K562 (cell line): Measurements from ENCODE around the gene SGPL1. TPM values are rescaled to one million over a fixed set of nuclear protein-coding genes. Genes with fewer than 3 reads are reported as not detected.

Source experiments
- HDAC3 ChIP-seq: fragments of 450-650 bp; IDR thresholded peaks from 2 replicates; pipeline ENCODE4 v1.6.1; 2018; ENCODE audit warnings: borderline replicate concordance, mild to moderate bottlenecking, moderate library complexity; ENCODE audit not compliant: partially characterized antibody
- NR3C1 ChIP-seq: sonication (generic); formaldehyde crosslinking; IDR thresholded peaks from 2 replicates; pipeline ENCODE4 v1.8.1; 2022; ENCODE audit warnings: missing genetic modification reagents
- SIN3A ChIP-seq, 2 experiments: fragments of 150-350 bp in 1 of 2; IDR thresholded peaks; 2 replicates each; pipeline ENCODE4 v1.6.1; 2011 to 2016; ENCODE audit warnings: borderline replicate concordance in 2 of 2, low read depth in 2 of 2, low read length in 2 of 2, mild to moderate bottlenecking in 2 of 2, moderate library complexity in 2 of 2; ENCODE audit not compliant: control insufficient read depth in 1 of 2
- SMARCC2 ChIP-seq: fragments of 450-650 bp; IDR thresholded peaks from 2 replicates; pipeline ENCODE4 v1.6.1; 2017; ENCODE audit warnings: antibody characterized with exemption, moderate library complexity, mild to moderate bottlenecking, low read depth
- SREBF1 ChIP-seq: fragments of 150-350 bp; IDR thresholded peaks from 2 replicates; pipeline ENCODE4 v1.6.1; 2014; ENCODE audit warnings: antibody characterized with exemption, low read depth, low read length, borderline replicate concordance
- ZNF175 ChIP-seq: fragments of 200-800 bp; sonication (Bioruptor generic); IDR thresholded peaks from 2 replicates; pipeline ENCODE4 v1.6.1; 2016; ENCODE audit warnings: low read depth, mild to moderate bottlenecking, missing genetic modification characterization, missing compliant biosample characterization
- ZNF263 ChIP-seq: sonication (generic); formaldehyde crosslinking; IDR thresholded peaks from 2 replicates; pipeline ENCODE4 v1.8.0; 2022; ENCODE audit warnings: mild to moderate bottlenecking, missing genetic modification reagents, borderline replicate concordance
- polyA plus RNA-seq, 8 experiments: library from polyadenylated mRNA; depleted of rRNA in 4 of 8; stranded (reverse) in 5 of 8; unstranded in 3 of 8; fragments of >200 nt; fragmentation: Nextera tagmentation in 2 of 8; fragmentation: Illumina TruSeq in 1 of 8; extraction: Ambion mirVana in 2 of 8; extraction: Trizol in 1 of 8; gene quantifications; 2 replicates each; pipeline versions ENCODE4 v1.2.1 to v1.2.3, GENCODE V29; 2011 to 2014; ENCODE audit warnings: inconsistent platforms in 1 of 8, missing spikeins in 1 of 8
- total RNA-seq, 7 experiments: library from RNA; depleted of rRNA in 6 of 7; stranded (reverse); fragments of >200 nt in 6 of 7; fragmentation: Illumina TruSeq in 2 of 7; extraction: Trizol in 2 of 7; gene quantifications; 2 replicates each; pipeline versions ENCODE4 v1.2.1 to v1.2.3, GENCODE V29; 2011 to 2021; ENCODE audit warnings: low replicate concordance in 1 of 7
- TF ChIP-seq, protein P1 (sequence below): sonication (generic); formaldehyde crosslinking; IDR thresholded peaks from 2 replicates; pipeline ENCODE4 v1.8.1; 2023; ENCODE audit warnings: mild to moderate bottlenecking, missing genetic modification reagents, moderate library complexity
- TF ChIP-seq, protein P2 (sequence below): fragments of 250-450 bp; sonication (Bioruptor Pico); IDR thresholded peaks from 2 replicates; pipeline ENCODE4 v1.5.0; 2021; ENCODE audit warnings: mild to moderate bottlenecking, borderline replicate concordance

SGPL1 gene
- total and polyA plus RNA-seq, 9 of the 15 experiments (the other 6 are each of a cell fraction or from before 2014, with no cell fraction given) = 6.0 to 18.0 (median 8.7) TPM

DNA sequence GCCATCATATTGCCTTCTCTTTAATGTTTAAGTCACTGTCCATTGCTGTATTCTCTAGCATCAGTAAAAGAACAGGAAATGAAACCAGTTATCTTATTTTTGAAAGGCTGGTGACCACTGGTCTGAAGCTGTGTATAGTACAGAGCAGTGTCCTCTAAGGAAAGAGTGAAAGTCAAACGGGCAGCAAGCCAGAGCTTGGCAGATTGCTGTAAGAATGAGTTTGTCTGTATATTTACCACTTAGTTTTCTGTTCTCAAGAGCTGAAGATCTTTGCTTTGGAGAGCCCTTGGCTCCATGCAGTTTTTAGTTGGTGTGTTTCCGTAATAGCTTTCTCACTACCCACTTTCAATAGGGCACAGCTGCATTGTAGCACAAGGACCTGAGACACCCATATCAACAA is 40.7 kb downstream of the SGPL1 start (continued):
- TF ChIP-seq, protein P1, sequence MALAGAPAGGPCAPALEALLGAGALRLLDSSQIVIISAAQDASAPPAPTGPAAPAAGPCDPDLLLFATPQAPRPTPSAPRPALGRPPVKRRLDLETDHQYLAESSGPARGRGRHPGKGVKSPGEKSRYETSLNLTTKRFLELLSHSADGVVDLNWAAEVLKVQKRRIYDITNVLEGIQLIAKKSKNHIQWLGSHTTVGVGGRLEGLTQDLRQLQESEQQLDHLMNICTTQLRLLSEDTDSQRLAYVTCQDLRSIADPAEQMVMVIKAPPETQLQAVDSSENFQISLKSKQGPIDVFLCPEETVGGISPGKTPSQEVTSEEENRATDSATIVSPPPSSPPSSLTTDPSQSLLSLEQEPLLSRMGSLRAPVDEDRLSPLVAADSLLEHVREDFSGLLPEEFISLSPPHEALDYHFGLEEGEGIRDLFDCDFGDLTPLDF = no peak
- TF ChIP-seq SMARCC2 (no peak), SIN3A (IDR thresholded peaks at IDR 0.05; ENCODE audit: borderline replicate concordance in 2 of 2, control insufficient read depth in 1 of 2, low read depth in 2 of 2, low read length in 2 of 2) (no peak), ZNF175 (CRISPR knock-in tag) (no peak), HDAC3 (no peak), SREBF1 (no peak), ZNF263 (CRISPR knock-in tag) (no peak), NR3C1 (CRISPR knock-in tag) (no peak)
- TF ChIP-seq, protein P2, sequence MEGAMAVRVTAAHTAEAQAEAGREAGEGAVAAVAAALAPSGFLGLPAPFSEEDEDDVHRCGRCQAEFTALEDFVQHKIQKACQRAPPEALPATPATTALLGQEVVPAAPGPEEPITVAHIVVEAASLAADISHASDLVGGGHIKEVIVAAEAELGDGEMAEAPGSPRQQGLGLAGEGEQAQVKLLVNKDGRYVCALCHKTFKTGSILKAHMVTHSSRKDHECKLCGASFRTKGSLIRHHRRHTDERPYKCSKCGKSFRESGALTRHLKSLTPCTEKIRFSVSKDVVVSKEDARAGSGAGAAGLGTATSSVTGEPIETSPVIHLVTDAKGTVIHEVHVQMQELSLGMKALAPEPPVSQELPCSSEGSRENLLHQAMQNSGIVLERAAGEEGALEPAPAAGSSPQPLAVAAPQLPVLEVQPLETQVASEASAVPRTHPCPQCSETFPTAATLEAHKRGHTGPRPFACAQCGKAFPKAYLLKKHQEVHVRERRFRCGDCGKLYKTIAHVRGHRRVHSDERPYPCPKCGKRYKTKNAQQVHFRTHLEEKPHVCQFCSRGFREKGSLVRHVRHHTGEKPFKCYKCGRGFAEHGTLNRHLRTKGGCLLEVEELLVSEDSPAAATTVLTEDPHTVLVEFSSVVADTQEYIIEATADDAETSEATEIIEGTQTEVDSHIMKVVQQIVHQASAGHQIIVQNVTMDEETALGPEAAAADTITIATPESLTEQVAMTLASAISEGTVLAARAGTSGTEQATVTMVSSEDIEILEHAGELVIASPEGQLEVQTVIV (CRISPR knock-in tag) = no peak
